ENCODE results near the gene MRPL40. TPM values are rescaled to one million over a fixed set of nuclear protein-coding genes. Genes with fewer than 3 reads are reported as not detected.
A peak's percentile ranks its signal among the peaks of the same experiment; 100 is the strongest.

MRPL40 gene
- total and polyA plus RNA-seq, 2 donors (not counting 1 experiment from before 2014, with no cell fraction given), result 12.5 to 21.9 TPM

DNA sequence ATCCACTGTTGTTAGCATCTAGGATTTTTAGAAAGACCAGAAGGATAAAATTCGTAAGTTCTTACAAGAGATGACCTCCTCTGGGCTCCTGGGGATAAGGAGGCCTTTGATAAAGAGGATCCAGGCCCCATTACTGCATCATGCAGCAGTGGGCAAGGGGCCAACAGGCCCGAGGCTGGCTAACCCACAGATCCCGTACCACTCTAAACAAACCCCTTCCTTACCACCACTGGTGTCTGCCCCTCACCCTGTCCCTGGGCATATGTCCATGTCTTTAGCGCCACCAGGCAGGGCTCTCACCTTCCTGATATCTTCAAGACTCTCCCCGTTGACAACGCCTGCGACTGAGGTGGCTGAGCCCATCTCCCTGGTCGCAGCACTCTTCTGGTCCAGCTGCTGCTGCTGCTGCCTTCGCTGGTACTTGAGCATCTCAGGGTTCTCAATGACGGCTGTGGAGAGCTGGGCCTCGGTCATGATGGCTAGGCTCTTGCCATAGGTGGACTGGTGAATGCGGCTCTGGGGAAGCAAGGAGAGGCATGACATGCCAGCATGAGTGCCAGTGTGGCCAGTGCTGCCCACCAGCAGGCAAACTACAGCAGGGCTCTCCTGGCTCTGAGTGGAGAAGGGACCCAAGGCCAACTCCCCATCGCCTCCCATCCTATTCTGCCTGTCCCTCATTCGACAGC lies 47.0 kb upstream of the MRPL40 start:
- 99% methylated on average over 12 of the region's 14 CpGs for WGBS (ENCODE audit: insufficient coverage)
- Histone ChIP-seq H3K9ac (ENCODE audit: low read length) (no peak overlapping the region), H2AFZ (ENCODE audit: insufficient read depth, low read depth, low read length, poor library complexity, severe bottlenecking) (no peak overlapping the region), H3K27me3 (replicated peaks in 1 of 4; ENCODE audit: control extremely low read depth in 1 of 4, control insufficient read depth in 3 of 4, insufficient read depth in 4 of 4, low read length in 3 of 4) (no peaks in the 10 kb centered on the region), H3K36me3 (replicated peaks in 1 of 2; ENCODE audit: control extremely low read depth in 1 of 2, control insufficient read depth in 1 of 2, extremely low read depth in 1 of 2, insufficient read depth in 2 of 2, low read length in 1 of 2) (peaks cover 5 to 84% of the 10 kb centered on the region in 2 experiments), H3K27ac (ENCODE audit: low read length in 2 of 2) (no peak overlapping the region), H3K79me2 (ENCODE audit: control insufficient read depth, insufficient read depth, low read length) (no peaks in the 10 kb centered on the region), H3K4me2 (replicated peaks; ENCODE audit: low read depth, low read length, poor library complexity, severe bottlenecking) (no peak overlapping the region), H3K4me1 (ENCODE audit: control insufficient read depth in 2 of 2, insufficient read depth in 2 of 2, low read length in 2 of 2) (no peaks in the 10 kb centered on the region), H4K20me1 (ENCODE audit: control insufficient read depth, insufficient read depth, low read length, poor library complexity, severe bottlenecking) (no peaks in the 10 kb centered on the region), H3K9me3 (ENCODE audit: control extremely low read depth in 1 of 3, control insufficient read depth in 2 of 3, insufficient read depth in 1 of 3, low read length in 2 of 3) (no peaks in the 10 kb centered on the region), H3K4me3 (ENCODE audit: control extremely low read depth in 1 of 5, extremely low read depth in 1 of 5, insufficient read depth in 1 of 5, low read depth in 2 of 5, low read length in 4 of 5) (no peak overlapping the region)
- Mint-ChIP-seq H3K27me3 (no peaks in the 10 kb centered on the region), H3K27ac (peak overlapping the region; percentile 26), H3K9me3 (ENCODE audit: insufficient read depth) (no peaks in the 10 kb centered on the region), H3K4me3 (no peak overlapping the region), H3K4me1 (no peaks in the 10 kb centered on the region)
- DNase-seq (no peak), ATAC-seq (ENCODE audit: low read depth) (no peak)
- ChIA-PET POLR2A (no interaction called here), CTCF (interaction anchor here (0.8 to 1.4 kb wide), 2 partner anchors 22 to 92 kb away, joined by 3 read pairs; no protein-coding TSS in a partner anchor)
- TF ChIP-seq EZH2 (IDR thresholded peaks at IDR 0.05; ENCODE audit: borderline replicate concordance, insufficient read depth, low read depth, low read length, poor library complexity, severe bottlenecking), result no peak
- TF ChIP-seq, protein P1, sequence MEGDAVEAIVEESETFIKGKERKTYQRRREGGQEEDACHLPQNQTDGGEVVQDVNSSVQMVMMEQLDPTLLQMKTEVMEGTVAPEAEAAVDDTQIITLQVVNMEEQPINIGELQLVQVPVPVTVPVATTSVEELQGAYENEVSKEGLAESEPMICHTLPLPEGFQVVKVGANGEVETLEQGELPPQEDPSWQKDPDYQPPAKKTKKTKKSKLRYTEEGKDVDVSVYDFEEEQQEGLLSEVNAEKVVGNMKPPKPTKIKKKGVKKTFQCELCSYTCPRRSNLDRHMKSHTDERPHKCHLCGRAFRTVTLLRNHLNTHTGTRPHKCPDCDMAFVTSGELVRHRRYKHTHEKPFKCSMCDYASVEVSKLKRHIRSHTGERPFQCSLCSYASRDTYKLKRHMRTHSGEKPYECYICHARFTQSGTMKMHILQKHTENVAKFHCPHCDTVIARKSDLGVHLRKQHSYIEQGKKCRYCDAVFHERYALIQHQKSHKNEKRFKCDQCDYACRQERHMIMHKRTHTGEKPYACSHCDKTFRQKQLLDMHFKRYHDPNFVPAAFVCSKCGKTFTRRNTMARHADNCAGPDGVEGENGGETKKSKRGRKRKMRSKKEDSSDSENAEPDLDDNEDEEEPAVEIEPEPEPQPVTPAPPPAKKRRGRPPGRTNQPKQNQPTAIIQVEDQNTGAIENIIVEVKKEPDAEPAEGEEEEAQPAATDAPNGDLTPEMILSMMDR (IDR thresholded peaks at IDR 0.05), result no peak
- intact Hi-C loops (cut with micrococcal nuclease), result no loop called here

DNA sequence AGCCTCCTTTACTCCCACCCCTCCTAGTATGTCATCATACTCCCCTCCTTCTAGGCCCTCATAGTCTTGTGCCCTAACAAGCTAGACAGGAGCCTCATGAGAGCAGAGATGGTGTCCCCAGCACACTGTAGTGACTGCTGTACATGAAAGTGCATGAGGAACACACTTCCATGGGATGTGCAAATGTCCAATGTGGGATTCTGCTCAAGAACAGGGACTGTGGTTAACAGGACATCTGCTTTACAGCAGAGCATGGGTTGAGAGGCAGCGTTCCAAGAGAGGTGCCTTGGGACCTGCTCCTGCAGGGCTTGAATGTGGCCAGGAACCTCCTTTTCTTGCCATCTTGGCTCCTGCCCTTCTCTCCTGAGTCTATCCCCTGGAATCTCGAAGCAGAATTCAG lies 46.1 kb upstream of the MRPL40 start:
- Histone ChIP-seq H3K79me2 (ENCODE audit: control insufficient read depth, insufficient read depth, low read length) (no peaks in the 10 kb centered on the region), H3K4me2 (replicated peaks; ENCODE audit: low read depth, low read length, poor library complexity, severe bottlenecking) (no peak overlapping the region), H4K20me1 (ENCODE audit: control insufficient read depth, insufficient read depth, low read length, poor library complexity, severe bottlenecking) (no peaks in the 10 kb centered on the region), H3K4me1 (ENCODE audit: control insufficient read depth in 2 of 2, insufficient read depth in 2 of 2, low read length in 2 of 2) (no peaks in the 10 kb centered on the region), H3K9me3 (ENCODE audit: control extremely low read depth in 1 of 3, control insufficient read depth in 2 of 3, insufficient read depth in 1 of 3, low read length in 2 of 3) (no peaks in the 10 kb centered on the region), H3K4me3 (ENCODE audit: control extremely low read depth in 1 of 5, extremely low read depth in 1 of 5, insufficient read depth in 1 of 5, low read depth in 2 of 5, low read length in 4 of 5) (no peak overlapping the region), H3K27ac (ENCODE audit: low read length in 2 of 2) (no peak overlapping the region), H3K27me3 (replicated peaks in 1 of 4; ENCODE audit: control extremely low read depth in 1 of 4, control insufficient read depth in 3 of 4, insufficient read depth in 4 of 4, low read length in 3 of 4) (no peaks in the 10 kb centered on the region), H3K9ac (ENCODE audit: low read length) (no peak overlapping the region), H3K36me3 (replicated peaks in 1 of 2; ENCODE audit: control extremely low read depth in 1 of 2, control insufficient read depth in 1 of 2, extremely low read depth in 1 of 2, insufficient read depth in 2 of 2, low read length in 1 of 2) (peaks cover 5 to 90% of the 10 kb centered on the region in 2 experiments), H2AFZ (ENCODE audit: insufficient read depth, low read depth, low read length, poor library complexity, severe bottlenecking) (no peak overlapping the region)
- intact Hi-C loops (cut with micrococcal nuclease), result no loop called here
- H3K4me1 Mint-ChIP-seq, result no peaks in the 10 kb centered on the region
- DNase-seq (no peak), ATAC-seq (ENCODE audit: low read depth) (no peak)
- no peak overlapping the region for H3K4me3 Mint-ChIP-seq
- CTCF ChIA-PET, result no interaction called here
- no peaks in the 10 kb centered on the region for H3K27me3 Mint-ChIP-seq
- TF ChIP-seq EZH2 (IDR thresholded peaks at IDR 0.05; ENCODE audit: borderline replicate concordance, insufficient read depth, low read depth, low read length, poor library complexity, severe bottlenecking), result no peak
- TF ChIP-seq, protein P1 (IDR thresholded peaks at IDR 0.05), result no peak
- H3K9me3 Mint-ChIP-seq (ENCODE audit: insufficient read depth), result no peaks in the 10 kb centered on the region
- H3K27ac Mint-ChIP-seq, result no peak overlapping the region
- 100% methylated on average over 2 of the region's 2 CpGs for WGBS (ENCODE audit: insufficient coverage)
- POLR2A ChIA-PET, result no interaction called here
